Erythroblast (primary cell): ENCODE measurements around the gene SHKBP1.

ENCODE experiments used
- GATA1 ChIP-seq: IDR thresholded peaks from 2 replicates; pipeline ENCODE4 v1.6.1; 2011; ENCODE audit warnings: low read depth, mild to moderate bottlenecking, control low read depth, low read length, moderate library complexity
- POLR2A ChIP-seq: IDR thresholded peaks from 2 replicates; pipeline ENCODE4 v1.6.1; 2011; ENCODE audit warnings: mild to moderate bottlenecking, low read length

- TF ChIP-seq POLR2A (no peak), GATA1 (no peak)
Observed at GRCh38 chr19:40622773-40623075, 46.1 kb downstream of the SHKBP1 start.
